GM18517 (cell line): ENCODE results near the gene HLF.

ENCODE experiments used
- ATAC-seq: cut with Tn5 transposase; IDR thresholded peaks from one replicate; pipeline ENCODE4 v1.9.1; 2021; ENCODE audit warnings: mild to moderate bottlenecking, moderate library complexity; ENCODE audit not compliant: unreplicated experiment

Gene HLF, protein sequence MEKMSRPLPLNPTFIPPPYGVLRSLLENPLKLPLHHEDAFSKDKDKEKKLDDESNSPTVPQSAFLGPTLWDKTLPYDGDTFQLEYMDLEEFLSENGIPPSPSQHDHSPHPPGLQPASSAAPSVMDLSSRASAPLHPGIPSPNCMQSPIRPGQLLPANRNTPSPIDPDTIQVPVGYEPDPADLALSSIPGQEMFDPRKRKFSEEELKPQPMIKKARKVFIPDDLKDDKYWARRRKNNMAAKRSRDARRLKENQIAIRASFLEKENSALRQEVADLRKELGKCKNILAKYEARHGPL

DNA sequence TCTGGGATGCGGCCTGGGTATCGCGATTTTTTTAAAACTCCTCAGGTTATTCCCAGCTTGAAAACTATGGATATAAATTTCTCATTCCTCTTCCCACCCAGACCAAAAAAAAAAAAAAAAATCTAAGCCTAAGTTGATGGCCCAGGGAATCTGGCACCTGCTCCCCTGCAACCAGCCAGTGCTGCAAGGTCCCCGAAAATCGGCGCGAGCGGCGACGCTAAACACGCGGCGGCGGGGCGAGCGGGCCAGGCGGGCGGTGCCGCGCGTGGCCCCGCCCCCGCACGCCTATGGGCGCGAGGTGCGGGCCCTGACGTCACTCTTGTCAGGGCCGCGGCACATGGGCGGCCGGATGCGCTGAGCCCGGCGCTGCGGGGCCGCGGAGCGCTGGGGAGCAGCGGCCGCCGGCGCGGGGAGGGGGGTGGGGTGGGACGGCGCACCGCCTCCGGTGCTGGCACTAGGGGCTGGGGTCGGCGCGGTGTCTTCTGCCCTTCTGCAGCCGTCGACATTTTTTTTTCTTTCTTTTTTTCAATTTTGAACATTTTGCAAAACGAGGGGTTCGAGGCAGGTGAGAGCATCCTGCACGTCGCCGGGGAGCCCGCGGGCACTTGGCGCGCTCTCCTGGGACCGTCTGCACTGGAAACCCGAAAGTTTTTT, at the start of gene HLF:
TSS of gene HLF (plus strand) at position 316 of the 654 bp plus-strand sequence. CDS start 525 bp downstream, outside the sequence.
- peak; percentile 76 for ATAC-seq

DNA sequence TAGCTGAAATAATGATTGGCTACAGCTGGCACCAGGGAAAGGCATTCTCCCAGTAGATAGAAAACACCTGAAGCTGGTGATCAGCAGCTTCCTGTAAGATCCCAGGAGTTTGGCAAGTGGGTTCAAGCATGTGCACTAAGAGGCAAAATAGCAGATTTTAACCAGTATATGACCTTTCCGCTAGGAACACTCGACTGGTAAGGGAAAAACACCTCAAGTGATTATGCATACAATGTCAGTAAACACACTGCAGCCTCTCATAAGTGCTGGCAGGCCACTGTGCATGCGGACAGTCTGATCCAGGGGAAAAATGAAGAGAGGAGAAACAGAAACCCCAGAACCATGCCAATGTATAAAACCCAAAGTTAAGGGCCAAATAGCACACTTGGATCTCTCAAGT, 49.0 kb upstream of the HLF start:
- ATAC-seq: no peak

DNA sequence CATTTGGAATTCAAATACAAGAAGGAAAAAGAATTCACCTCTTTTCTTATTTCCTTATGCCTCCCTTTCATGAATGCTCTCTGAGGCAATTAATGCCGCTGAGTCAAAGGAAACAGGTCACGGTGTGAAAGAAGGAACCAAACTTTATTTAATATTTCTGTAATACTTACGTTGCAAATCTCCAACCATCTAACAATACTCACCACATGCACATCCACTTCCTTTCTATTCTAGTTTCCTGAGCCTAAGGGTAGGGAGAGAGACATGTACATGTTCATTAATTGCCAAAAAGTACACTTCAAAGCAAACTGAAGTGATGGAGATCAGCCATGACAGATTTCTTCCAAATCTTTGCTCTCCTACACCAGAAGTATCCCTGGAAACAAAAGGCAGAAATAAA, 47.9 kb upstream of the HLF start:
- ATAC-seq: no peak

DNA sequence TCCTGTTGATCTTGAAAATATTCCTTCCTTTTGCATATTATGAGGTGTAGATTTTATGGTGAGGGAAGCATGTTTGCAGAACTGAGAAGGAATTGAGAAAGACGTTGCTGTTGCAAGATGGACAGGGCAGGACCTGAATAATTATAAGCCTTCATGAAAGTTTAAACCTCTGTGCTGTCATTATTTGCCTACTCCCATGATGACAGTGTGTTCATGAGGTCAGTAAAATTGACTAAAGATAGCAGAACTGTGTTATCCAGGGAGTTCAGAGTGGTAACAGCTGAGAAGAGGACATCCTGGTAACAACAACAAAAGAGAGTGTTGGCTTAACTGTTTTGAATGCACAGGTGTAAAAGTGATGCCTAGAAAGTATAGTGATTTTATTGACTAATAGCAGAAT, 45.3 kb upstream of the HLF start:
- ATAC-seq: no peak

DNA sequence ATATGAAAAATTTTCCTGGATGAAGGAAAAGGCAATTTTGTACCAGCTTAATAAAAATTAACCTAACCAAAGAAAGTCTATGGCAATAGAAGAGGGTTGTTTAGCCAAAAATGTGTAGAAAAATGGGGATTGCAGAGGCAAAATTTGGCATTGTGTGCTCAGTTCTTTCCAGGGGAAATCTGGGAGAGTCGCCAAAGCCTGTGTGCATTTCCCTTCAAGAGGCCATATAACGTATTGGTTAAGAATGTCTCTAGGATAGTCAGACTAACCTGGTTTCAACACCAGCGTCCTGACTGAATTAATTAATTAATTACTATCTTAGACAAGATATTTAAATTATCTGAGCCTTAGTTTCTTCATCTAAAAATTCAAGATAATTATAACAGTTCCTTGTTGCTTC, 44.8 kb upstream of the HLF start:
- no peak for ATAC-seq

DNA sequence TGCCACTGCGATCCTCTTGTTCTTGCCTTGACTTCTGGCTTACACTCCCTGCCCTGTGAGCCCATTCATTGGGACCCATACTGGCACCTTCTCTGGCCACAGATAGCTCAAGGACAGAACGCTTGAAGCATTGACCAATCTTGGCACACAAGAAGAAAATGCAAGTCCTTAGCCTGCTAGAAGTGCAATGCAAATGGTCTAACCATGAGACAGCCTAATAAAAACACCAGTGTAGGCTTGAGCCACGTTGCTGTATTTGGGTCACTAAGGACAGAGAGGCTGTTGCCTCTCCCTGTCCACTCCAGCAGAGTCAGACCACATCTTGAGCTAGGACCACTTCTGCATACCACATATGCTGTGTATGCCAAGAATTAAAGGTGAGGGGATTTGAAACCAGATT, 41.2 kb upstream of the HLF start:
- no peak for ATAC-seq

DNA sequence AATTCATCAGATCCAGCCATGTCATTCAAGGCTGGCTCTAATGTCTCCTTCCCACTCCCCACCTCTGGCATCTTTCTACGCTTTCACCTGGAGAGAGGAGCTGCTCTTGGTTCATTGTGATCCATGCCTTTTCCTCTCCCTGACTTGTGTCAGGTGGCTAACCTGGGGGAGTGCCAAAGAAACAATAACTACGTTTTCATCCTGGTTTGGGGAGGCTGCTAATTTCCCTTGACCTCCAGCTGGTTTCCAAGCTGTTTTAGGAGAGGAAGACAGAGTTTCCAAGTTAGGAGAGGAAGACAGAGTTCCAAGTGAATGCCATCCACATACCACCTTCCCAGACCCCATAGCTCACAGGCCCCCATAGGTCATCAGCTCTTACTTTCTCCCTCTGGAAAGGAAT, 40.0 kb upstream of the HLF start:
- ATAC-seq: no peak

DNA sequence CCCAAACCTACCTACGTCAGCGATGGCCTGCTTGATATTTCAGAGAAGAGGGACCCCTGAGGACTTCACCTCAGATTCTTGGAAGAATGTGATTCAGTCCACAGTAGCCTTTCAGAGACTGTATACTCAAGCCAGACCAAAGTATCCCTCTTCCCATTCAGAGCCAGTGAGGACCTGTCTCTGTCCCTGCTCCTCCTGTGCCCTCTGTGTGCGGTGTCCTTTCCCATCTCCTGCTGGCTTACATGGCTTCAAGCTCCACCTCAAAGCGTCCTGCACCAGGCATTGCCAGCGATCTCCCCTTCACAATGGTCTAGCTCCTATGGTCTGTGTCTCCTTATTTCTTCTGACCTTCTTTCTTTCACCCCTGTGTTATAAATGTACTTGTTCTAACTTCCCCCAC, 39.5 kb upstream of the HLF start:
- ATAC-seq: no peak

DNA sequence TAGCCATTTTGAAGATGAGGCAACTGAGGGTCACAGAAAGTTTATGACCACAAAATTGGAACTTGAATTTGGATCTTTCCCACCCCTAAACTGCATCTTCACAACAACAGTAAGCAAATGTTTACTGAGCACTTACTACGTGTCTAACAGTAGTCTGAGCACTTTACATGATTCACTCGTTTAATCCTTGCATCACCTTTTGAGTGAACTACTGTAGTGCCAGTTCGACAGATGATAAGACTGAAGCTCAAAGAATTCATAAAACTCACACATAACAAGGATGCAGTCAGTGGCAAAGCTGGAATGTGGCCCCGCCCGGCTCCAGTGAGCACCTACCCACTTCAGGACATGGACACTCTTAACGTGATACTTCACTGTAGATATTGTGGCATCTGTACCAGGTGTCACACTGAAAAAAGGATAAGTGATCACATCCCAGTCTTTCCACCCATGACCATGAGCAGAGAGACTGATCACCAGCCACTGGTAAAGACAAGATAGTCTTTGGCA, 36.0 kb upstream of the HLF start:
- no peak for ATAC-seq

DNA sequence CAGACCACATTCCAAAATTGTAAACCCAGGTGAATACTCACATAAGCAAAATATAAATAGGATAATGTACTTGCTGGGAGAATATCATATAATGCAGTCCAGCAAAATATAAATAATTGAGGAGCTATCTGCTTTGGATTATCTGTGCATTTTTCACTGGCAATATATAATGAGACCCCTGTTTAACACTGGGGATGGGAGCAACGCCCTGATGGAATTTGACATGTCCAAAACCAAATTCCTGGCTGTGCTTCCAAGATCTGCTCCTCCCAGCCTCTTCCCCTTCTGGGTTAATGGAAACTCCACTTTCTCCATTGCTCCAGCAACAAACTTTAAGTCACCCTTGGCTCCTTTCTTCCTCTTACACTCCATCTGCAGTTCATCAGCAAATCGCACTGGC, 35.5 kb upstream of the HLF start:
- ATAC-seq: no peak

DNA sequence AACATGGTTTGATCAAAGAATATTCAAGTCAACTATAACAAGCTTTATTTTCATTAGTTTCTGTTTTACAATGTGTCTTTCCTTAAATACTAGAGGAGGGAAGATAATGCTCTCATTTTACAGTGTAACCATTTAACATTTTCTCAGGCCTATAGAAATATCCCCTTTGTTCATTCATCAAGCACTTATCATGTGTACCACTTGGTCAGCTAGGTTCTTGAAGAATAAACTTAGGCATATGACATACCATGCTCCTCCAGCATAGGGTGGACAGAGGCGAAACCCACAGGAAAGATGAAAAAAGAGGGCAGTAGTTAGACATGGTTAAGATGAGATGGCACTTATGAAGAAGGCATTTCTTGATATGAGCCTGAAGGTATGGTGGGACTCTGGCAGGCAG, 34.0 kb upstream of the HLF start:
- ATAC-seq: no peak

DNA sequence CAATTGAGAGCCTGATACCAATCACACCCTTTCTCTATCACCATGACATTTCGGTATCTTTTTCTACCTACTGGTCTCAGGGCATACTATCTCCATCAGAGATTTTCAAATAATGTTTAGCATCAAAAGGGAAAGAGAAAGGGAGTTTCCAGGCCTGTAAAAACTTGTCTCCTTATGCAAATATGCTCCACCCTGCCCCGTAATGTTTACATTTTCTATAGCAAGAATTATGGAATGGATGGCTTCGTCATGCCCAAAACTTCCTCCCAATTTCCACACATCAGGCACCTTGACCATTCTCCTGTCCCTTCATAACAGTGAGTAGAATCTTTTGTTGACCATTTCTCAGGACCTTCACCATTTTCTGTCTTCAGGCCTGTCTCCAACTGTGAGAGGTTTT, 30.9 kb upstream of the HLF start:
- no peak for ATAC-seq

DNA sequence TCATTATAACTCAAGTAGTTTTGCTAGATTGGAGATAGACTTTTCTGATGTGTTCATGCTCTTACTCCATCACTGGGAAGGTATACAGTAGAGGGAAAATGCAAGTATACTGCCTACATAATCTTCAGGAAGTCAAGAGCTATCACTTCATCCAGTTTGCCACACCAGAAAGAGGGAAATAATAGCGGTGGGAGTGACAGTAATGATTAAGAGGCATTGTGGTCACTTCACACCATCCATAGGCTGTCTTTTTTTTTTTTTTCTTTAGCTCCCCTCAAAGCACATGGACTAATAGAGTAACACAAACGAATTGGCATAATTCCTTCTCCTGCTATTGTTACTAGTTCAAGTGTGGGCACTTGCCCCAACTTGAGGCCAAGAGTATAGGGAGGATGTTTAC, 28.4 kb upstream of the HLF start:
- no peak for ATAC-seq

DNA sequence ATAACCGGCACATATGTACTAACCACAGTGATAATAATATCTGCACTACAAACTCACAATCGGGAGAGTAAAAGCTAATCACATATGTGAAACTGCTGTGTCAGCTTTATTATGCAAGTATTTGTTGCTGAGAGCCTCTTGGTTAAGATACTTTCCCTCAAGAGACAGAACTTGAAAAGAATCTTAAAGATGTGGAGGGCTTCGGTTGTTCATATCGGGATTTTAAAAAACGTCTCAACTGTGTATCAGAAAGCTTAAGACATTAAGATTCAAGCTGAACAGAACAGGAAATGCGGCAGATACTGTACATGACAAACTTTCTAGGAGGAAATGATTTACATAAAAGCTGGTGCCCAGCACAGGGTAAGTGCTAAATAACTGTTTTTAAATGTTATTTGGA, 27.5 kb upstream of the HLF start:
- ATAC-seq: peak; percentile 43

DNA sequence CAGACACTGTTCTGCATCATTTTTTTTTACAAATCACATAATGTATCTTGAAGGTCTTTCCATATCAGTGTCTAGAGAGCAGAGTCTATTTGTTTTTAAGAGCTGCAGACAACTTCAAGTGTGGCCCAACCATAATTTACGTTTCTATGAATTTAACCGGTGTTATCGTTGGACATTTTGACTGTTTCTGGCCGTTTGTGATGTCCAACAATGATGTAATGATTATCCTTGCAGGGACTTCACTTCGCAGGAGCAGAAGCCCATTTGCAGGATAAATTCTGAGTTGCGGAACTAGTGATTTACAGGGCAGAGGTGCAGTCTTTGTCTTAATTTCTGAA, 26.9 kb upstream of the HLF start:
- no peak for ATAC-seq

DNA sequence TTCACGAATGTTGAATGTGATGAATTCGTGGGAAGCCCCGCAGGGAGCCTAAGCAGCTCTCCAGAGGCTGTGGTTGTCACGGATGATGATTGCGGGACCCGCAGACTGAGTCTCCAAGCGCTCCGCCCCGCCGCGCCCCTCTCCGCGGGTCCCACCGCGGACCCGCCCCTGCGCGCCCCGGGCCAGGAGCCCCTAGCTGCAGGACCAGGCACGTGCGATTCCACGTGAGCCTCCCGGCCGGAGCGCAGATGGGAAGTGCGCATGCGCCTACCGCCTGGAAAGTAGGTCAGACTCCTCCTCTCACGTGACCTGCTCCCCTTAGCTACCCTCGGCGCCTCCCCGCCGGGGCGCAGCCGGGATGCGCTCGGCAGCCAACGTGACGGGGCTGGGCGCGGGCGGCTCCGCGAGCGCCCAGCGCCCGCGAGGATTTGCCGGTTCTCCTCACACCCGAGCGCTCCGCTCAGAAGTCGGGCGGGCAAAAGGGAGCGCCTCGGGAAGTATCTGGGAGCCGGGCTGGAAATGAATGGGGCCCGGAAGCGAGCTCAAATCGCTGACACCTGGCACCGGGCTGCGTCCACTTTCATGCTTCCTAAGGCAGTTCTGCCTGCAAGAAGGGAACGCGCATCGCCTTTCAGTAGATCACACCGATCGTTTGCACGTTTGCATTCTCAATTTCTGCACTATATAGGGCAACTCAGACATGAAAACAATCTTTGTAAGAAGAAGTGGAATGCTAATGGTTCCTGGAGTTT, 26.4 kb upstream of the HLF start:
- ATAC-seq: peak; percentile 87

DNA sequence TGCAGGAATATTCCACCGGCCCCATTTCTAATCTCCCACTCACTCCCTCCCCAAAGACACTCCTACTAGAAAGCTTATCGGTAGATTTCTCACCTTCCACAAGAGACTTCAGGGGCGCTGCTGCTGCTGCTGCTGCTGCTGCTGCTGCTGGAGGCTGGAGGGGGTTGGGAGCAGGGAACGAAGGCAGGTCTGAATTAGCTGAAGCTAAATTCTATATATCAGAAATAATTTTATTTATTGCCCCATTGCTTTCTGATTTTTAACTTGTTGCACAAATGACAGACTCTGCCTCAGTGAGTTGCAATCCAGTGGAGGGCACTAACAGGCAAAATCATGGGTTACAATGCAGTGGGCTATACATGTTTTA, 25.8 kb upstream of the HLF start:
- ATAC-seq: peak; percentile 22

DNA sequence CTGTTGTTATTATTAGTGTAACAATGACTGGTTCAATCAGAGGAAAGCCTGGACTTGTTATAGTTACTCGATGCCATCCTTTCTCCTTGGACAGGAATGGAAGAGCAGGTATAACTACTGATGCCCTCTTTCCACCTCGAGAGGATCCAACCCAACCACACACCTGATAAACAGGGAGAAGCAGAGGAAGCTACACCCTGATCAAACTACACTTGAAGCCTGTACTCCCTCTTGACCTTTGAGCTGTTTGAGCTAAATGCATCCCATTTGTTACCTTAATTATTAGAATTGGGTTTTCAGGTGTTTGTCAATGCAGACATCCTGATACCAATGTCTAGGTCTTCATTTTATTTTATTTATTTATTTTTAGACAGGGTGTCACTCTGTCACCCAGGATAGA, 23.7 kb upstream of the HLF start:
- no peak for ATAC-seq

DNA sequence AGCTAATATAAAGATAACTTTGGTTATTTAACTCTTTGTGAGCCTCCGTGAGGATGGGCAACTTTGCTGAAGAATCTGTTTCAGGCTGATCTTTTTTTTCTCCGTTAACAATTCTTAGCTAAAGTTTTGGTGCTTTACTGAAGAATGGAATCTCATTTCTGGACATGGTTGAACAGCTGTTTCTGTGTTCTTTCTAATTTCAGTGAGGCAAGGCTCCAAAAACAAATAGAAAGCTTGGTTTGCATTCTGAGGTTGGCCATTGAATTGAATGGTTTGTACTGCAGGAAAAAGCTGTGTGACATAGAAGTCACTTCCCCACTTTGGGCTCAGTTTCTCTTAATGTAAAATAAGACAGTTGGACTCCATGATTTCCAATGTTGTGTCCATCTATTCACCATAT, 22.3 kb upstream of the HLF start:
- ATAC-seq: no peak

DNA sequence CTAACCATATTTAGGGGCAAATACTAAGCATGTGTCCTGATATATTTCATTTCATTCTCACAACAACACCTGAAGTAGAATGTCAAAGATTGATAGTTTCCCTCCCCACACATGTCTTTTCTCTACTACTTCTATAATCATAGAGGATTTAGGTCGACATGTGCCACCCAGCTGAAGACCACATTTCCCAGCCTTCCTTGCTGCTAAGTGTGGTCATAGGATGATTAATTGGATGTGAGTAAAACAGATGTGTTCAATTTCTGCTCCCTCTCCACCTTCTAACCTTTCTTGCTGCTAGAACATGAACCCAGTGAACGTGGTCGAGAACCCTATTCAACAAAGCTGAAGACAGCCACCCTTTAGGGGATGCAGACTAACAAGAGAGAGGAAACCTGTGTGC, 18.8 kb upstream of the HLF start:
- no peak for ATAC-seq

DNA sequence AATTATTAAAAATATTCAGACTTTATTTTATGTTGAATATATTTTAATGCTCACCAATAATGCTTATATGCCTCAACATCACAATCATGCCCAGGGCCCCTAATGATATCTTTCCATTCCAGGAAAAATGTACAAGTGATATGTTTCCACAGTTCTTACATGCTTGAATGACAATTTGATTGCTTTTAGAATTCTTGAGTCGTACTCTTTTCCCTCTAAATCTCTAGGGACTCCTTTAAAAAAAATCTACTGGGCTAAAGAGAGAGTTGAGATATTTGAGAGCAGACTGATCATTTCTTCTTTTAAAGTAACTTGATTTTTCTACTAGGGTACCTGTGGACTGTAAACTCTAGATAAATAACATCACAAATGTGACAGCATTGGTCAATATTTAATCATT, 18.2 kb upstream of the HLF start:
- no peak for ATAC-seq

DNA sequence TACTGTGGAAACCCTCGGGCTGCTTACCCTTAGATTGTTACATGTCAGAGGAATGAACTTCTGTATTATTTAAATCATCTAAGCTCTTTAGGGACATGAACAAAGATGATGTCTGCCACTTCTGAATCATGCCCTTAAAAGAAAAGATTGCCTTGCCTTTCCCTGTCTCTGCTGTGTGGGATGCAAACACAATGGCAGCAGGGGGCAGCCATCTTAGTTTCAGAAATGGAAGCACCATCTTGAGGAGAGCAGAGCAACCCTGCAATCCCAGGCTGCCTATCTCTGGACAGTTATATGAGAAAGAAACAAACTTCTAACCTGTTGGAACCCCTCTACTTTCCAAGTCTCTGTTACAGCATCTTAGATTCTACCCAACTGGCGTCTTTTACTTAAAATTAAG, 16.7 kb upstream of the HLF start:
- no peak for ATAC-seq
